ENCODE data around the gene SPON2. TPM values are rescaled to one million over a fixed set of nuclear protein-coding genes. Genes with fewer than 3 reads are reported as not detected.

SPON2 gene
- total RNA-seq, 2 experiments from 2014 or later: 9.9 to 10.5 TPM

- Mint-ChIP-seq H3K9me3 (no peaks in the 10 kb centered on the region), H3K27ac (no peak overlapping the region), H3K27me3 (peaks cover 5% of the 10 kb centered on the region), H3K36me3 (ENCODE audit: low read depth) (no peaks in the 10 kb centered on the region), H3K4me1 (ENCODE audit: low read depth) (peaks cover 9% of the 10 kb centered on the region), H3K4me3 (no peak overlapping the region)
- ATAC-seq (no peak), DNase-seq (no peak)
- ChIA-PET CTCF (interaction anchor here (1.4 kb wide), 1 partner anchor 28 kb away, joined by 3 read pairs; no protein-coding TSS in a partner anchor), POLR2A (no interaction called here)
- no peak for TF ChIP-seq CTCF (IDR thresholded peaks at IDR 0.05)
- intact Hi-C loops (cut with micrococcal nuclease): loop anchor here (10.0 kb wide), 1 partner anchor 215 kb away; no protein-coding TSS in a partner anchor
Measured at GRCh38 chr4:1139860-1140259, 32.5 kb downstream of the SPON2 start.

- H3K27me3 Mint-ChIP-seq: peaks cover 2% of the 10 kb centered on the region
- ATAC-seq (no peak), DNase-seq (no peak)
- no peaks in the 10 kb centered on the region for H3K36me3 Mint-ChIP-seq (ENCODE audit: low read depth)
- intact Hi-C loops (cut with micrococcal nuclease): loop anchor here (10.0 kb wide), 1 partner anchor 217 kb away; no protein-coding TSS in a partner anchor
- no peak for TF ChIP-seq CTCF (IDR thresholded peaks at IDR 0.05)
- no peaks in the 10 kb centered on the region for H3K9me3 Mint-ChIP-seq
- CTCF ChIA-PET: interaction anchor here (1.0 to 2.7 kb wide), 8 partner anchors 29 to 218 kb away, joined by 3 to 13 read pairs (median 4); no protein-coding TSS in a partner anchor
- H3K4me3 Mint-ChIP-seq: peak overlapping the region; percentile 62
- H3K27ac Mint-ChIP-seq: peak overlapping the region; percentile 14
- POLR2A ChIA-PET: no interaction called here
- peaks cover 9% of the 10 kb centered on the region for H3K4me1 Mint-ChIP-seq (ENCODE audit: low read depth)
Measured at GRCh38 chr4:1137850-1138249, 34.5 kb downstream of the SPON2 start.

- CTCF ChIA-PET: interaction anchor here (0.6 to 2.7 kb wide), 12 partner anchors 9 to 219 kb away, joined by 3 to 13 read pairs (median 4); partner anchors contain the start of gene MAEA
- POLR2A ChIA-PET: interaction anchor here (1.0 kb wide), 1 partner anchor 13 kb away, joined by 6 read pairs; no protein-coding TSS in a partner anchor
- DNase-seq (no peak), ATAC-seq (peak; percentile 53)
- H3K36me3 Mint-ChIP-seq (ENCODE audit: low read depth): no peaks in the 10 kb centered on the region
- intact Hi-C loops (cut with micrococcal nuclease): loop anchor here (10.0 kb wide), 1 partner anchor 218 kb away; no protein-coding TSS in a partner anchor
- peak overlapping the region; percentile 65 for H3K27ac Mint-ChIP-seq
- H3K9me3 Mint-ChIP-seq: no peaks in the 10 kb centered on the region
- peaks cover 9% of the 10 kb centered on the region for H3K4me1 Mint-ChIP-seq (ENCODE audit: low read depth)
- peak overlapping the region; percentile 62 for H3K4me3 Mint-ChIP-seq
- TF ChIP-seq CTCF (IDR thresholded peaks at IDR 0.05): no peak
- peaks cover 2% of the 10 kb centered on the region for H3K27me3 Mint-ChIP-seq
Measured at GRCh38 chr4:1137063-1137776, 35.2 kb downstream of the SPON2 start.

GRCh38 chr4:1136048-1136447, 36.3 kb downstream of the SPON2 start:
- no peak for TF ChIP-seq CTCF (IDR thresholded peaks at IDR 0.05)
- ATAC-seq (no peak), DNase-seq (no peak)
- ChIA-PET CTCF (interaction anchor here (1.0 to 2.7 kb wide), 5 partner anchors 15 to 220 kb away, joined by 3 to 13 read pairs (median 3); no protein-coding TSS in a partner anchor), POLR2A (no interaction called here)
- Mint-ChIP-seq H3K9me3 (no peaks in the 10 kb centered on the region), H3K4me1 (ENCODE audit: low read depth) (peaks cover 9% of the 10 kb centered on the region), H3K27me3 (no peaks in the 10 kb centered on the region), H3K4me3 (no peak overlapping the region), H3K27ac (no peak overlapping the region), H3K36me3 (ENCODE audit: low read depth) (no peaks in the 10 kb centered on the region)
- intact Hi-C loops (cut with micrococcal nuclease): loop anchor here (10.0 kb wide), 1 partner anchor 219 kb away; no protein-coding TSS in a partner anchor

- H3K4me3 Mint-ChIP-seq: no peak overlapping the region
- H3K9me3 Mint-ChIP-seq: no peaks in the 10 kb centered on the region
- POLR2A ChIA-PET: no interaction called here
- CTCF ChIA-PET: interaction anchor here (4.2 to 4.9 kb wide), 2 partner anchors 135 to 152 kb away, joined by 39 to 44 read pairs; no protein-coding TSS in a partner anchor
- DNase-seq: no peak
- no peak overlapping the region for H3K27ac Mint-ChIP-seq
- peaks cover 1% of the 10 kb centered on the region for H3K27me3 Mint-ChIP-seq
- H3K4me1 Mint-ChIP-seq (ENCODE audit: low read depth): peaks cover 9% of the 10 kb centered on the region
- ATAC-seq: no peak
- no peaks in the 10 kb centered on the region for H3K36me3 Mint-ChIP-seq (ENCODE audit: low read depth)
- no peak for TF ChIP-seq CTCF (IDR thresholded peaks at IDR 0.05)
- intact Hi-C loops (cut with micrococcal nuclease): loop anchor here (10.0 kb wide), 1 partner anchor 222 kb away; no protein-coding TSS in a partner anchor
Measured at GRCh38 chr4:1133033-1133432, 39.4 kb downstream of the SPON2 start.
